GM19372 (cell line): ENCODE measurements around the gene EXOC2.
"Not testable (repeated sequence)": the region's sequence is repeated elsewhere in the genome, so short reads cannot be mapped to it uniquely, and the experiment has no call there.

Experiments used
- ATAC-seq: cut with Tn5 transposase; IDR thresholded peaks from one replicate; pipeline ENCODE4 v1.9.1; 2021; ENCODE audit warnings: mild to moderate bottlenecking, low read depth, moderate library complexity; ENCODE audit not compliant: unreplicated experiment

EXOC2 gene

DNA sequence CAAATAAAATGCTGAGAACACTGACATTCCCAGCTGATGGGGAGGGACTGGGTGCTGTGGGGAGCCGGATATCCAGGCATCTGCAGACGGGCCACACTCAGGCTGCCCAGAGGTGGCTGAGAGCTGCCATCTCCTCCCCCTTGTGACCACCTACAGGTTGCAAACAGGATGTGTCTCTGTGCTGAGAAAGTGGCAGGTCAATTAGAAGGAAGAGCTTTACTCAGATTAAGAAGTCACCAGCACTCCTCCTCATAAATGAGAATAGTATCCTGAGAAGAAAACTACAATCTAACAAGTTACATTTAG, 99.1 kb downstream of the EXOC2 start:
- ATAC-seq = no peak

DNA sequence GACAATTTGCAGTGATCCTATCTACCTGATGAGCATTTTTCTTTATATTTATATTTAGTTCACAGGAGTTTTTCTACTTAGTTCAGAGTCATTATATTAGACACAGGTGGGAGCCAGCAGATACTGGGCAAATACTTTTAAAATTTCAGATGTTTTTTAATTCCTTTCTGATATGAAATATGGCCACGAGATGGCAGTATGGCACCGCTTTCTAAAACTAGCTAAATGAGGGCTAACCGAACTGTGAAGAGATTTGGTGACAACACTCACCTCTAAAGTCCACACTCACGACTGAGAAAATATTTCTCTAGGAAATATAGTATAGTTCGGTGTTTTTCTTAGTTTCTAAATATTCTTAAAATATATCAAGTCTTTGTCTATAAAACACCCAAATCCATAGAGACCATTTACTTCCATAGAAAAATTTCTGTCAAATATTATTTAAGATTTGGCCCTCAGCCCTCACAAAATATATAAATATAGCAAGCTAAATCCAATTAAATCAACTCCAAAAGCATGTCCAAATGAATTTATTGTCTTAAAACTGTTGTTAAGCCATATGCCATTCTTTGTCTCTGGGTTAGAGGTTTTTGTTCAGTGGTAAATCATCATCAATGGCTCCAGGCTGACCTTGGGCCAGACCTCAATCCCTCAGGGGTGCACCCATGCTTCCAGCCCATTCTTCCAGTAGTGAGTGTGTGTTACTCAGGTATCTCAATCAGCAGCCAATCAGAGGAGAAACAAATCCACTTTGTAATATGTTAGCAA, 99.6 kb downstream of the EXOC2 start:
- no peak for ATAC-seq

DNA sequence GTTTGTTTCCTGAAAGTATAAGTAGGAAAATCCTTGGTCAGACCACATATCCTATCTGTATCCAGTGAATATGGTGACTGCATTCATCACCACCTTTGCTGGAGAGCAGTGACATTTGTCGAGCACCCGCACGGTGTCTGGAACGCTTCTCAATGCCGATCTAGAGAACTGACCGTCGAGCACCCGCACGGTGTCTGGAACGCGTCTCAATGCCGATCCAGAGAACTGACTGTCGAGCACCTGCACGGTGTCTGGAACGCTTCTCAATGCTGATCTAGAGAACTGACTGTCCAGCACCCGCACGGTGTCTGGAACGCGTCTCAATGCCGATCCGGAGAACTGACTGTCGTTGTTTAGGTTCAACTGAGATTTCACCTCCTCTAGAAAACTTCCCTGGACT, 103.8 kb downstream of the EXOC2 start:
- no peak for ATAC-seq

DNA sequence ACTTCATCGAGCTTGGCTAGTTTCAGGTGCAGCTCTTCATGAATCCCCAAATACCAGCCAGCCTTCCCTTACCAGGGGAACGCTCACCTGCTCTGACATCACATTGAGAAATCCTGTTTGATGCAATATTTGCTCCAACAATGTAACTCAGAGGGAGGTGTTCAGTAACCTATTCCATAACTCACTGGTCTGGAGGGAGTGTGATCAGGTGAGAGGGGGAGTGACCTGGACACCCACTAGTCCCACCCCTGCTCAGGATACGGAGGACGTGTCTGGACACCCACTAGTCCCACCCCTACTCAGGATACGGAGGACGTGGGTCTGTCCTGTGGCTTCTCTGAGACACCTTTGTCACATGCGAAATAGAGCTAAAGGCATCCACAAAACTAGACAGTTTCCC, 106.4 kb downstream of the EXOC2 start:
- no peak for ATAC-seq

DNA sequence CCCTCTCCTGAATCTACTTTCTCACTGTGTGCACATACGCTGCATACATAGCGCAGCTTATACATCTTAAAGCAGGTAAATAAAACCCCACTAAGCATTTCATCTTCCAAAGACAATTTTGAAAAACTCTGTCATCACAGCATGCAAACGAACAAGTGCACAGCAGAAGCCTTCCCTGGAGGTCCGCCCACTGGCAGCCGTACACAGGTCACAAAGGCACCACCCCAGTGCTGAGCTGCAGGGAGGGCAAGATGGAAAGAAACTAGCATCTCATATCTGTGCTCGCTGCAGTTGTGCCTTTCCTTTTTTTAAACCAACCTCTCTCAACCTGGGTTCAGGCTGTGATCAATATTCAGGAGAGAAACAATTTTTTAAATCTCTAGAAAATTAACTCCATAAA, 109.3 kb downstream of the EXOC2 start:
- ATAC-seq = no peak

DNA sequence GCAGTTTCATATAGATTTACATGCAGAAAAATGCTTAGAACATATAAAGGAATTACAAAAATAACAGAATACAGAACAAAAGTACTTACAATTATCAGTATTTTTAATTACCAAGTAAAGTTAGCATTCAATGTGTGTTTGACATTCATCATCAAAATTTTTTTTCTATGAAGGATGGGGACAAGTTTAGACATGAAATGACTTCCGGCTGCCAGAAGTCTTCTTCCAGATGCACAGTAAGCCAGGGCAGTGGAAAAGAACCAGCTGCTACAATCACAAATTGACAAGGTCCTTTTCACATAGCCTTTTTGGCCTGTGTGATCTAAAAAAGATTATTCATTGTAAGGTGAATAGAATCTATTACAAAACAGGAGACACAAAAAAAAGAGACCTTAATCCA, 109.8 kb downstream of the EXOC2 start:
- ATAC-seq = no peak

DNA sequence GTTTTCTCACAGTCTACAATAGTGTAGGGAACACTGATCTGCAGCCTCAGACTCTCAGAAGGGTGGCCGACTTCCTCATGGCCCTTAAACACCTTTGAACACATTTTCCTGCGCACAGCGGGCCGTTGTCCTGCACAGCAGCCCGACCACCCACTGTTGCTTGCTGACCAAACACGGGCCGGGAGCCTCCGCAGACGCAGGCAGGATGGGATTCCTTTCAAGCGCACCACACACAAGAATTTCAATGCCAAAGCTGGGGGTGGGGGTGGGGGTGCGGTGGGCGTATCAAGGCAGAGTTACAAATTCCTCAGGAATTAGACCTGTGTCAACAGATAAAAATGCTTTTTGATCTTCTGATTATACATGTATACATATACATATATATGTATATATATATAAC, 110.6 kb downstream of the EXOC2 start:
- no peak for ATAC-seq

DNA sequence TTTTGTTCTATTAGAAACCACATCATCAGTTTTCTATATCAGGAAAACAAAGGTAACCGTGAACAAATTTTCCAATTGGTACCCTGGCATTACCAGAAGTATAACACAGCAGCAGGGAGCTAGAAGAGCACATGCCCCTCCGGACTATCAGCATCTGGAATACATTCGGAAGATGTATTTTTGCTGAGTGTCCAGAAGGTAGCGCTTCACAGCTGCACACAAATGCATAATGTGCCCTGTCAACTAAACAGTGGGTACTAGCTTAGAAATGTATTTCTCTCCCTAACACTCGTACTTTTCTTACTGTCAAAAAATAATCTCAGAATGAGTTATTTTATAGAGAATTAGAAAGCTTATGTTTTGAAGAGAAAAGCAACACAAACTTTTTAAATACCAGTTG, 113.6 kb downstream of the EXOC2 start:
- no peak for ATAC-seq

DNA sequence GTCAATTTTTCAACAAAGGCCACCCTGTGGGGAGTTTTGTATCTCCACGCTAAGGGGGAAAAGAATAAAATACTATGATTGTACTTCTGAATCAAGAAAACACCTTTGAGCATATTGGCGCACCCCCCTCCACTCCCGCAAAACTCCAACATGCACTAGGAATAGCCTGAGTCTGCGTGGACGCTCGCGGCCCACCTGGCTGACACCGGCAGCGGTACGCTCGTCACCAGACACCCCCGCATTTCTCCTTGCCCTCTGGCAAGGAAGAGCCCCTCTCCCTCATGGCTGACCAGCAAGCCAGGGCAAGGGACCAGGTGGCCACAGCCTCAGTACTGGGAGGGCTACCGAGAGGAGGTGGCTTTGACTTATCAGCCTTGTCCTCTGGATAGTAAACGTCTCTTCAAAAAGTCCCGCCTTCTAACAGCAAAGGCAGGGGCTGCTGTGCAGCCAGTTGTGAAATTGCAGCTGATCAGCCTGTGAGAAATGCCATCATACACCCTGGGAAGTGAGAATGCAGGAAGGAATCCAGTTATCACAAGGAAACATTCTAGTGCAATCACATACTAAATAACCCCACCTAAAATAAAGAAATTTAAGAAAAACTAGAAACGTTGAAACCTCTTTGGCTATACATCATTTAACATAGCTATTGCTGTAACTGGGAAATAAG, 120.2 kb downstream of the EXOC2 start:
- no peak for ATAC-seq

DNA sequence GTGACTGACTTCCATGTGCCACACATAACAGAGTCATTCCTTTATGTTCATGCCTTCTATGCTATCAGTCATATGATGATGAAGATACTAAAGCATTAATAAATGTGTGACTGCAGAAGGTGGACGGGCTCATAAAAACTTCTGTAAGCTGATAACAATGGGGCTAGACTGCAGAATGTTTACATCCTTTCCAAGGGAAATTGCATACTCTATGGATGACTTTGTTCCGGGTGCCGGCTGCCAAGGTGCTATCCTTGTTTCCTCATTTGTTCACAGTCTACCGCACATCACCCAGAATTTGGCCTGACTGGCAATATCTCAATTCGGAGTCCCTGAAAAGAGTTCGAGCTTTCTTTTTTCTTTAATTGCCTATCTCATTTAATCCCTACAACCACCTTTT, 121.0 kb downstream of the EXOC2 start:
- no peak for ATAC-seq

DNA sequence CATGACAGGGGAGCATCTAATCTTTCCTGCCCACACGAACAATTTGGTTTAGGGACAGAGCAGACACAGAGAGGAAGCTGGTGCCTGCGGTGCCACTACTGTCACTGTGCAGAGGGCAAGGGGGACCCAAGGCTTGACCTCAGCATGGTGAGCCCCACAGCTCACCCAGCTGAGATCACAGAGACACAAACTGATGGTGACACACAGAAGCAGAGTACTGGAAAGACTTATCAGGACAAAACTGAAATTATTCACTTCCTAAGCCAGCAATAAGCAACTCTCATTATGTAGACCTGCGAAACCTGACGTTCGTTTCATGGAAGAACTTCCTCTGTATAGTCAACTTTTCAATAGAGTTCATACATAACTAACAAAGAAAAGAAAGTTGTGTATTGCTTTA, 122.1 kb downstream of the EXOC2 start:
- ATAC-seq = no peak

DNA sequence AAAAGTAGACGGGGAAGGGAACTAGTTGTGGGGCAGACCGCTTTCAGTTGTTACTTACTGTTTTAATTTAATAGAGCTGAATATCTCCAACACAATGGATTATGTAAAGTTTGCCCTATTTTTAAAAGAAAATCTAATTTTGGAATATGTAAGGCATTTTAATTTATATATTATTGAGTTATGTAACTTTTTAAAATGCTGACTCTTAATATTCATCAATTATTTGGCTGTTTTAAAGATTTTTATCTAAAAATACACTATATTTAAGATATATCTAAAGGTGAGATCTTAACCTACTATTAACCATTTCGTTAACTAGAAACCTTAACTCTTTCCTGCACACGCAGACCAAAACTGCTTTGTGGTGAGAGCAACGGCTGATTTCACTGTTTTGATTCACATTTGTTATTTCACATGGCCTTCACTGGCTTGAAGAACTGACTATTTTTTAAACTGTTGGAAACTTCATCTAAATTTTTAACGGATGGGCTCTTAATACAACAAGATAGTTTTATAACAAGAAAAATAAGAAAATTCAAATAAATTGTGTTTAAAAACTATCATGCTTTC, 123.9 kb downstream of the EXOC2 start:
- ATAC-seq = no peak

DNA sequence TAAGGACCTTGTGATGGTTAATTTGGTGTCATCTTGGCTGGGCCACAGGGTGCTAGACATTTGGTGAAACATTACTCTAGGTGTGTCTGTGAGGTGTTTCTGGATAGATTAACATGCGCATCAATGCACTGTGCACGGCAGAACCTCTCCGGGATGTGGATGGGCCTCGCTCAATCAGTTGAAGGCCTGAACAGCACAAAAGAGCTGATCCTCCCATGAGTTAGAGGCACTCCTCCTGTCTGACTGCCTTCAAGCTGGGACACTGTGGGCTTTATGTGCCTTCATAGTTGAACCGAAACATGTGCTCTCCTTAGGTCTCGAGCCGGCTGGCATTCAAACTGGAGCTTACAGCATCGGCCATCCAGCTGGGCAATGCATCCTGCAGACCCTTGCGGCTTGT, 124.9 kb downstream of the EXOC2 start:
- ATAC-seq = no peak

DNA sequence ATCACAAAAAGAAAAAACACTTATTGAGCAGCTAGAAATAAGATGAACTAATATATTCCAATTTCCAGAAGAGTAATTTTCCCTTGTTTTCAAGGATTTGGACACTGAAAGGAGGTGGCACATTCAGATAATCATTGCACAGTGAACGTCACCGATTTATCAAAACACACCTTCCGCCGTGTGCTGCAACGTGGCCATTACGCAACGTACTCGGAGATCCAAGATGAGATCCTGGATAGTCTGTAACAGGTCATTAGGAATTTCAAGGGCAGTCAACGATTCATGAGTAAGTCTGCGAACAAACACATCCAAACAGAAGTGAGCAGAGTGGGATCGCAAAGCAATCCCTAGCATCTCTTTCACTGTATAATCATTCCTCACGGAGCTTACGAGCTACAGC, 129.1 kb downstream of the EXOC2 start:
- no peak for ATAC-seq

DNA sequence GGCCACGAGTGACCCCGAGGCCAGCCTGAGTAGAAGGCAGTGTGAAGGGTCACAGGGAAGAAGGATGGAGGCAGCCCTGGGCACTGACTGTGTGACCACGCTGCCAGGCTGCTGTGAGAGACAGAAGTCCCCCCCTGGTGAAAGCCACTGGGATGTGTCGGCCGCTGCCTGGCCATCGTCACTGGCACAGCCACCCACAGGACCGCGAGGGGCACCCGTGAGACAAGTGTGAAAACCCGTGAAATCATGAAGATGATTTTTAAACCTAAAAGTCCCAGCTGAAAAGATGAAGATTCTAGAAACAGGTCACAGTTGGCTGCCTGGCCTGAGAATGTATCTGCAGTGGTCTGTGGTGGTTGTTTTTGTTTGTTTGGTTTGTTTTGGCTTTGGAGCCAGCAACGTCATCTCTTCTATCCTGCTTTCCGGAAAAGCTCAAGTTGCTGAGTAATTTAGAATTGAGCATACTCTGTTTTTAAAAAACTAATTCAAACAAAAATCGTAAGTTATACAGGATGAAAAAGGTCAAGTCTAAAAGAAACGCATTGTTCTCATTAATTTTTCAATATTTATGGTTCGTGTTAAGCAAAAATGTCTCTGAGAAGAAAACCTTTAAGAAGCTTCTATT, 130.8 kb downstream of the EXOC2 start:
- no peak for ATAC-seq

DNA sequence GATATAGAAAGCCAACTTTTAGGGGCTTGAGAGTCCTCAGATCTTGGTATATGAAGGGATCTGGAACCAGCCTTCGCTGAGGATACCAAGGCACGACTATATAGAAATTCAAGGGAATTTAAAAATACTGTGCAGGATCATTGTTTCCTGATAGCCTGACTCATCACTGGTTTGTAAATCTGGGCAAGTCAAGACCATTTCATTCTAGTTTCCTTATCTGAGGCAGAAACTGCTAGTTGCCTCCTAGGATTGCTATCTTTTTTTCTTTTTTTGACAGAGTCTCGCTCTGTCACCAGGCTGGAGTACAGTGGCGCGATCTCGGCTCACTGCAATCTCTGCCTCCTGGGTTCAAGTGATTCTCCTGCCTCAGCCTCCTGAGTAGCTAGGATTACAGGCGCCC, 131.6 kb downstream of the EXOC2 start:
- ATAC-seq = not testable (repeated sequence)

DNA sequence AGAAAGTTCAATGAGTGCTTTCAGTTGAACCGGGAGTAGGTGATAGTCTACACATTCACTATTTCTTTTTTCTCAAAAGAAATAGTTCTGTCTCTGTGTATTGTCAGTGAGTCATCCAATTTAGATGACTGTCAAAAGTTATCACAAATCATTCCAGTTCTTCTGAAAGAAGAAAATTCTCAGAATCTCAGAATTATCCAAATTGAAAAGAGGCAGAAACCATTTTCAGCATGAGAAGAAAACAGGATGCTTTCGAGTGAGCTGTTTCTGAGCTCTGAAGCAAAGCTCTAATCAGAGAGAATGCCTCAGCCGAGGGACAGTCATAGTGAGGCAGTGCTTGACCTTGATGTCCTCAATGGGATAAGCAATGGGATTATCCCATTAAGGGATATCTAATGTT, 134.0 kb downstream of the EXOC2 start:
- ATAC-seq = no peak

DNA sequence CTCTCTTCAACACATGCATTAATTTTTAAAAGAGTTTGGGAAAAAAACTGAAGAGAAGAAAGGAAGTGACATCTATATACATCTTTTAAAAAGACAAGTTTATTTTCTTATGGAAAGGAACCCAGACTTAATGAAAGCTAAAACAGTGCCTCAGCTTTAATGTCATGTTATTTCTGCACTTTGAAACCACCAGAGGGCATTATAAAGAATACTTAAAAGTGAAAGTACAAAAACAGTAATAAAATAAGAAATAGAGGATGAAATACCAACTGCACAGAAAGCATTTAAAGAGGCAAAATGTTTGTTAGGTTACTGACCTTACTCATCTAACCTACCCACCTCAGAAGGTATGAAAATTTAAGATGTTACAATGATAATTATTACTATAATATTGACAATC, 134.8 kb downstream of the EXOC2 start:
- no peak for ATAC-seq

DNA sequence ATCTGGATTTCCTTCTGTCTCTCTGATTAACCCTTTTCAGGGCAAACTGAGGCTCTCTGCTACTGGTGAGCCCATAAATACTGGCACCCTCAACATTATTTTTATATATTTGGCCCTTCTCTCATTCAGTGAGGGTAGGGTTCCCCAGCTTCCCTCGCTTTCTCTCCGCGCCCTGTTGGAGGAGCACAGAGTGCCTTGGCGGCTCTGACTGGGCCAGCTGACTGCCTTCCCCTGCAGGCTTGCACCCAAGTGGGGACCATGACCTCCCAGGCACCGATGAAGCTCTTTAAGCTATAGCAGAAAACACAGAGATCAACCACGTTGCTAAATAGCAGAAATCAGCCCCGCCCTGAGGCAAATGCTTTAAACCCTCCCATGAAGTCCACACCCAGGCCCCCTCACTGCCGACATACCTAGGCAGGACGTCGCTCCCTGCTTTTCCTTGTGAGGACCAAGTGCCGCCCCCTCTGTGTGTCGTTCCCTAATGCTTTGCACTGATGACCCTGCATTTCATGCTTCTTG, 141.0 kb downstream of the EXOC2 start:
- no peak for ATAC-seq

DNA sequence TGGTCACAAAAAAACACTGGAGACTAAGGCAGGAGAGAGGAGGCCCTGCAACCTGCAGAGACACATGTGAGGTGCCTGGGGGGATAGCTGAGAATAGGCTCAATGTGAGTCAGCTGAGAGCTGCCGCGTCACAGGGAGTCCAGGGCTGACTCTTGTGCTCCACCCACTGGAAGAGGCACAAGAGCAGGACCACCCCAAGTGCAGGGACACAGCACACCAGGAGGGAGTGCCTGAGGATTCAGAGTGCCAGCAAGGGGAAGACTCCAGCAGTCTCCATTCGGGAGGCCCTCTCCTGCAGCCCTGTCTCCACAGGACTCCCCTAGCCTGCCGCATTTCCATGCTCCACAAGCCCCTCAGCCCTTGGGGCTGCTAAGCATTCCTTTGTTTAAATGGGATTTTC, 141.5 kb downstream of the EXOC2 start:
- no peak for ATAC-seq

DNA sequence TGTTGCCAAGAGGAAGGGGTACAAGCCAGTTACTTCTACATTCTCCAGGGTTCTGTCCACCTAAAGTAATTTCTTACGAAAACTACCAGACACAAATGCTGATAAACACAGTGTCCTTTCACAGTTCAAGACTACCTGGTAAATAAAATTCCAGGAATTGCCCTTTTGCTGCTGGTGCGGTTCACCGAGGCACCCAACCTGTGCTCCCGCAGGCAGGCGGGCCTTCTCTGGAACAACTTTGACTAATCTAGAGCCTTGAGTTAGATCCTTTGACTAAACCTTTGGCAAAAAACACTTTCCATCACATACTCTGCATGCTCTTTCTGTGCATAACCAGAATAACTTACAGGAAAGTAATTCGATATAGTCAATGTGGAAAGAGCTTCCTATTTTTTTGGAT, 143.0 kb downstream of the EXOC2 start:
- ATAC-seq = no peak

DNA sequence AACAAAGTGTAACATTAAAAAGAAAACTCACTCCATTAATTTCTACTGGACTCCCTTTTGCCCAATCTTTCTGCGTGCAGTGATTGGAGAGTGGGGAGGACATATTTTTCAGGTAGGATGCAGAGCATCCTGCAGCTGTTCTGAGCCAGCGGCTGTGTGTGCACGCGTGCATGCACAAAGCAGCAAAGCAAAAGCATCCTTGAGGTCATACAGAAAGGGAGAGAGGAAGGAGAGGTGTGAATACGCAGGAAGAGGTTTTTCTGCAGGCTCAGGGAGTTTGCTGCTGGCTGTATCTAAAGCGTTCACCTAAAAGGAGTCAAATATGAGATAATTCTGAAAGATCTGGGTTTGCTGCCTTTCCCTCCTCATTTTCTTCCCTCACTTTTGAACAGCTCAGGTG, 144.4 kb downstream of the EXOC2 start:
- no peak for ATAC-seq
